ENCODE data around the gene C1QTNF1.

Gene C1QTNF1

GRCh38 chr17:79082311-79083190 is 58.6 kb downstream of the C1QTNF1 start:
- no peak for TF ChIP-seq PAX5 (IDR thresholded peaks at IDR 0.05; ENCODE audit: insufficient read depth, low read length, severe bottlenecking)
- TF ChIP-seq POLR2A (IDR thresholded peaks at IDR 0.05; ENCODE audit: low read depth, low read length): no peak
- no peak for TF ChIP-seq POU2F2 (IDR thresholded peaks at IDR 0.05; ENCODE audit: low read depth, low read length)
- DNase-seq (ENCODE audit: insufficient read length, low spot score) (peak; percentile 76), FAIRE-seq (peak; percentile 51)

GRCh38 chr17:79083191-79083971 is 59.4 kb downstream of the C1QTNF1 start:
- no peak for DNase-seq (ENCODE audit: insufficient read length, low spot score)
- no peak for FAIRE-seq
- TF ChIP-seq TAF1 (IDR thresholded peaks at IDR 0.05; ENCODE audit: low read depth, low read length): no peak
- no peak for TF ChIP-seq POLR2A (IDR thresholded peaks at IDR 0.05; ENCODE audit: low read depth, low read length)
- TF ChIP-seq PAX5 (IDR thresholded peaks at IDR 0.05; ENCODE audit: insufficient read depth, low read length, severe bottlenecking): no peak
- no peak for TF ChIP-seq POU2F2 (IDR thresholded peaks at IDR 0.05; ENCODE audit: low read depth, low read length)
- no peak for TF ChIP-seq SPI1 (IDR thresholded peaks at IDR 0.05; ENCODE audit: low read depth, low read length)
- TF ChIP-seq POLR2AphosphoS5 (IDR thresholded peaks at IDR 0.05; ENCODE audit: low read depth, low read length): no peak

- DNase-seq (ENCODE audit: insufficient read length, low spot score) (no peak), FAIRE-seq (no peak)
- TF ChIP-seq SPI1 (IDR thresholded peaks at IDR 0.05; ENCODE audit: low read depth, low read length) (no peak), POU2F2 (IDR thresholded peaks at IDR 0.05; ENCODE audit: low read depth, low read length) (no peak), TAF1 (IDR thresholded peaks at IDR 0.05; ENCODE audit: low read depth, low read length) (no peak), POLR2AphosphoS5 (IDR thresholded peaks at IDR 0.05; ENCODE audit: low read depth, low read length) (no peak), POLR2A (IDR thresholded peaks at IDR 0.05; ENCODE audit: low read depth, low read length) (no peak), PAX5 (IDR thresholded peaks at IDR 0.05; ENCODE audit: insufficient read depth, low read length, severe bottlenecking) (no peak)
Measured at GRCh38 chr17:79084291-79085153, 60.6 kb downstream of the C1QTNF1 start.

- FAIRE-seq: no peak
Measured at GRCh38 chr17:79085154-79085920, 61.4 kb downstream of the C1QTNF1 start.

GRCh38 chr17:79085921-79086551 is 62.1 kb downstream of the C1QTNF1 start:
- no peak for FAIRE-seq
- no peak for DNase-seq (ENCODE audit: insufficient read length, low spot score)
- TF ChIP-seq TAF1 (IDR thresholded peaks at IDR 0.05; ENCODE audit: low read depth, low read length) (no peak), SPI1 (IDR thresholded peaks at IDR 0.05; ENCODE audit: low read depth, low read length) (no peak), PAX5 (IDR thresholded peaks at IDR 0.05; ENCODE audit: insufficient read depth, low read length, severe bottlenecking) (no peak), POU2F2 (IDR thresholded peaks at IDR 0.05; ENCODE audit: low read depth, low read length) (no peak), POLR2AphosphoS5 (IDR thresholded peaks at IDR 0.05; ENCODE audit: low read depth, low read length) (no peak), POLR2A (IDR thresholded peaks at IDR 0.05; ENCODE audit: low read depth, low read length) (no peak)

More at GRCh38 chr17:79085154-79085920, 61.4 kb downstream of the C1QTNF1 start:
- DNase-seq (ENCODE audit: insufficient read length, low spot score): no peak
- TF ChIP-seq SPI1 (IDR thresholded peaks at IDR 0.05; ENCODE audit: low read depth, low read length) (no peak), POU2F2 (IDR thresholded peaks at IDR 0.05; ENCODE audit: low read depth, low read length) (no peak), POLR2AphosphoS5 (IDR thresholded peaks at IDR 0.05; ENCODE audit: low read depth, low read length) (no peak), TAF1 (IDR thresholded peaks at IDR 0.05; ENCODE audit: low read depth, low read length) (no peak), PAX5 (IDR thresholded peaks at IDR 0.05; ENCODE audit: insufficient read depth, low read length, severe bottlenecking) (no peak), POLR2A (IDR thresholded peaks at IDR 0.05; ENCODE audit: low read depth, low read length) (no peak)

GRCh38 chr17:79086609-79087427 is 62.8 kb downstream of the C1QTNF1 start:
- FAIRE-seq: no peak
- DNase-seq (ENCODE audit: insufficient read length, low spot score): no peak
- no peak for TF ChIP-seq POLR2A (IDR thresholded peaks at IDR 0.05; ENCODE audit: low read depth, low read length)
- no peak for TF ChIP-seq SPI1 (IDR thresholded peaks at IDR 0.05; ENCODE audit: low read depth, low read length)
- TF ChIP-seq POU2F2 (IDR thresholded peaks at IDR 0.05; ENCODE audit: low read depth, low read length): no peak
- no peak for TF ChIP-seq POLR2AphosphoS5 (IDR thresholded peaks at IDR 0.05; ENCODE audit: low read depth, low read length)
- TF ChIP-seq TAF1 (IDR thresholded peaks at IDR 0.05; ENCODE audit: low read depth, low read length): no peak
- no peak for TF ChIP-seq PAX5 (IDR thresholded peaks at IDR 0.05; ENCODE audit: insufficient read depth, low read length, severe bottlenecking)

GRCh38 chr17:79087428-79088143 is 63.6 kb downstream of the C1QTNF1 start:
- peak; percentile 92 for FAIRE-seq
- DNase-seq (ENCODE audit: insufficient read length, low spot score): peak; percentile 94
- TF ChIP-seq SPI1 (IDR thresholded peaks at IDR 0.05; ENCODE audit: low read depth, low read length) (no peak), POU2F2 (IDR thresholded peaks at IDR 0.05; ENCODE audit: low read depth, low read length) (no peak), PAX5 (IDR thresholded peaks at IDR 0.05; ENCODE audit: insufficient read depth, low read length, severe bottlenecking) (no peak), TAF1 (IDR thresholded peaks at IDR 0.05; ENCODE audit: low read depth, low read length) (no peak), POLR2AphosphoS5 (IDR thresholded peaks at IDR 0.05; ENCODE audit: low read depth, low read length) (no peak)

Data from GM12891 (cell line).